Measurements from ENCODE around the gene KAT2B. TPM values are rescaled to one million over a fixed set of nuclear protein-coding genes. Genes with fewer than 3 reads are reported as not detected.

The KAT2B gene
- total RNA-seq (100 to 1,000 TPM in 1 of 10 donors, 10 to 100 TPM in 9; 81.7 to 104 (median 87.8) TPM), polyA plus RNA-seq (10 to 100 TPM; 11.4 to 24.8 TPM)
- long read RNA-seq, donor 1, full-length matches to known transcripts: 17 of 37 reads
- long read RNA-seq, donor 1, partial matches to known transcripts: 11 of 37 reads
- long read RNA-seq, donor 1, other reads (novel, unspliced or antisense): 9 of 37 reads
- long read RNA-seq, donor 2, full-length matches to known transcripts: 13 of 50 reads
- long read RNA-seq, donor 2, partial matches to known transcripts: 21 of 50 reads
- long read RNA-seq, donor 2, other reads (novel, unspliced or antisense): 16 of 50 reads
- long read RNA-seq, donor 3, full-length matches to known transcripts: 6 of 66 reads
- long read RNA-seq, donor 3, partial matches to known transcripts: 52 of 66 reads
- long read RNA-seq, donor 3, other reads (novel, unspliced or antisense): 8 of 66 reads

- intact Hi-C loops (cut with DNase I): loop anchor here in 9 of 10 donors (1.0 to 10.0 kb wide), 12 partner anchors 42 to 153 kb away; partner anchors contain the start of genes RAB5A (in 8 of the 9) and SGO1 (in 5 of the 9)
- DNase-seq (peak; percentile 82 to 84), ATAC-seq (peak; percentile 66 to 89 (median 80))
- peak within 1 kb of the TSS; percentile 87 to 99 (median 98) for H3K27ac ChIP-seq
- H3K36me3 ChIP-seq: no peaks in the 10 kb centered on the region
- H3K4me3 ChIP-seq: peak within 1 kb of the TSS; percentile 53 to 95 (median 86)
- H3K4me1 ChIP-seq: peaks cover 11 to 52% (median 45%) of the 10 kb centered on the region in 9 donors
- H3K9me3 ChIP-seq: no peaks in the 10 kb centered on the region
- H3K27me3 ChIP-seq: no peaks in the 10 kb centered on the region
- TF ChIP-seq, protein P1, sequence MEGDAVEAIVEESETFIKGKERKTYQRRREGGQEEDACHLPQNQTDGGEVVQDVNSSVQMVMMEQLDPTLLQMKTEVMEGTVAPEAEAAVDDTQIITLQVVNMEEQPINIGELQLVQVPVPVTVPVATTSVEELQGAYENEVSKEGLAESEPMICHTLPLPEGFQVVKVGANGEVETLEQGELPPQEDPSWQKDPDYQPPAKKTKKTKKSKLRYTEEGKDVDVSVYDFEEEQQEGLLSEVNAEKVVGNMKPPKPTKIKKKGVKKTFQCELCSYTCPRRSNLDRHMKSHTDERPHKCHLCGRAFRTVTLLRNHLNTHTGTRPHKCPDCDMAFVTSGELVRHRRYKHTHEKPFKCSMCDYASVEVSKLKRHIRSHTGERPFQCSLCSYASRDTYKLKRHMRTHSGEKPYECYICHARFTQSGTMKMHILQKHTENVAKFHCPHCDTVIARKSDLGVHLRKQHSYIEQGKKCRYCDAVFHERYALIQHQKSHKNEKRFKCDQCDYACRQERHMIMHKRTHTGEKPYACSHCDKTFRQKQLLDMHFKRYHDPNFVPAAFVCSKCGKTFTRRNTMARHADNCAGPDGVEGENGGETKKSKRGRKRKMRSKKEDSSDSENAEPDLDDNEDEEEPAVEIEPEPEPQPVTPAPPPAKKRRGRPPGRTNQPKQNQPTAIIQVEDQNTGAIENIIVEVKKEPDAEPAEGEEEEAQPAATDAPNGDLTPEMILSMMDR (IDR thresholded peaks at IDR 0.05): peak; percentile 53 to 85 (median 72)
- 0 to 1% methylated on average over 31 to 64 of the region's 75 CpGs for WGBS, 2 donors
These were observed at the start of gene KAT2B for GRCh38 chr3:20039765-20040547. Gene KAT2B (plus strand): TSS chr3:20040446. CDS start chr3:20040478, 32 bp downstream.

DNA sequence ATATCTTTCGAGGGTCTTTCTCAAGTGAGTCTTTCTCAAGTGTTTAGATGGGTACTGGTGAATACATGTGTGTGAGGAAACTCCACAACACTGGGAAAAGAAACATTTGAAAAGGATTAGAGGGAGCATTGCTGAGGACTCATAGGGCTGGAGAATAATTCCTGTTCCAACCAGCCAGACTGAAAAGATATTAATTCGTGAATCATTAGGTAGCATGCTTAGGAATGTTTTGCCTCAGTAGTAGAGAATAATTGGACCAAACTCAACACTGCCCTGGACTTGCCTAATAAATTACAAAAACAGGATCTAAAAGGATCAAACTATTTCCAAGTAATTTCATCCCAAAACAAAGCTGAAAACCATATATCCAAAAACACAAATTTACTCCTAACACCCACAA, 45.5 kb upstream of the KAT2B start:
- WGBS, 2 donors: 72 to 88% methylated on average over 2 of the region's 2 CpGs
- no peak overlapping the region for H3K27ac ChIP-seq
- H3K9me3 ChIP-seq: no peaks in the 10 kb centered on the region
- no peak overlapping the region for H3K4me3 ChIP-seq
- H3K27me3 ChIP-seq: no peaks in the 10 kb centered on the region
- H3K4me1 ChIP-seq: no peaks in the 10 kb centered on the region
- no peaks in the 10 kb centered on the region for H3K36me3 ChIP-seq
- no peak for DNase-seq
- TF ChIP-seq, protein P1 (IDR thresholded peaks at IDR 0.05): no peak
- intact Hi-C loops (cut with DNase I): no loop called here
- ATAC-seq: no peak

DNA sequence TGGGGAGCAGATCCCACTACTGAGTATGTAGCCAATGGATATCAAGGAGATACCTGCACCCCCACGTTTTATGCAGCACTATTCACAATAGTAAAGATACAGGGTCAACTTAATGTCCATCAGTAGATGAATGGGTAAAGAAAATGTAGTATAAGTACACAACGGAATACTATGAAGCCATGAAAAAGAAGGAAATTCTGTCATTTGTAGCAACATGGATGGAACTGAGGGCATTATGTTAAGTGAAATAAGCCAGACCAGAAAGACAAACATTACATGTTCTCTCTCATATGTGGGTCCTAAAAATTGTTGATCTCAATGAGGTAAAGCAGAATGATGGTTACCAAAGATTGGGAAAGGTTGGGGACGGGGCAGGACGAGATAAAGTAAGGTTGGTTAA, 42.7 kb upstream of the KAT2B start:
- intact Hi-C loops (cut with DNase I): no loop called here
- no peak overlapping the region for H3K4me3 ChIP-seq
- DNase-seq: no peak
- no peak for ATAC-seq
- no peaks in the 10 kb centered on the region for H3K4me1 ChIP-seq
- no peaks in the 10 kb centered on the region for H3K27me3 ChIP-seq
- H3K9me3 ChIP-seq: no peaks in the 10 kb centered on the region
- 76 to 91% methylated on average over 4 of the region's 4 CpGs for WGBS, 2 donors
- no peaks in the 10 kb centered on the region for H3K36me3 ChIP-seq
- no peak overlapping the region for H3K27ac ChIP-seq
- TF ChIP-seq, protein P1 (IDR thresholded peaks at IDR 0.05): no peak

DNA sequence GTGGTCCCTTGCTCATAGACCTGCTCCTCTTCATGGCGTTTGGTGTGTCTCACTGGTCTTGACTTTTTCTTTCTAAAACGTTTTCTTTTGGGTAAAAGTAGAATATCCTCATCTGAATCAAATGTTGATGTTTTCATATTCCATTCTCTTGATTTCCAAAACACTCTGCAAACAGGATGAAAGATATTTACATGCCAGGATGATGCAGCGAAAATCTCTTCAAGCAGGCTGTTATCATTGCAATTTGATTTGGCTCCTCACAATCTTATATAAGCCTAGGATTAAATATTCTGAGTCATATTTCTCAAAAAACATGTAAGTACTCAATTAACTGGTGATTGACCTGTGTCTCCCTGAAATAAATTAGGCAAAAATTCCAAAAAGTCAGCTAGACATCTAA, 38.3 kb upstream of the KAT2B start:
- H3K4me1 ChIP-seq: no peaks in the 10 kb centered on the region
- no peak overlapping the region for H3K27ac ChIP-seq
- H3K36me3 ChIP-seq: no peaks in the 10 kb centered on the region
- TF ChIP-seq, protein P1 (IDR thresholded peaks at IDR 0.05): no peak
- ATAC-seq: no peak
- DNase-seq: no peak
- no peaks in the 10 kb centered on the region for H3K27me3 ChIP-seq
- no peak overlapping the region for H3K4me3 ChIP-seq
- 63 to 74% methylated on average over 3 of the region's 3 CpGs for WGBS, 2 donors
- H3K9me3 ChIP-seq: no peaks in the 10 kb centered on the region
- intact Hi-C loops (cut with DNase I): no loop called here
